Measurements from ENCODE around the gene MAPK8IP3.
A peak's percentile ranks its signal among the peaks of the same experiment; 100 is the strongest.

The MAPK8IP3 gene

GRCh38 chr16:1776672-1776955, 70.6 kb downstream of the MAPK8IP3 start:
- no peak for DNase-seq

- DNase-seq: no peak
Measured at GRCh38 chr16:1776991-1777374, 71.0 kb downstream of the MAPK8IP3 start.

- peak; percentile 6 for DNase-seq
Measured at GRCh38 chr16:1777375-1778199, 71.6 kb downstream of the MAPK8IP3 start.

GRCh38 chr16:1778200-1779179, 72.5 kb downstream of the MAPK8IP3 start:
- no peak for DNase-seq

- no peak for DNase-seq
Measured at GRCh38 chr16:1779234-1779701, 73.3 kb downstream of the MAPK8IP3 start.

- DNase-seq: no peak
Measured at GRCh38 chr16:1779741-1780676, 74.0 kb downstream of the MAPK8IP3 start.

- no peak for DNase-seq
Measured at GRCh38 chr16:1780677-1781072, 74.7 kb downstream of the MAPK8IP3 start.

- no peak for DNase-seq
Measured at GRCh38 chr16:1781254-1781653, 75.3 kb downstream of the MAPK8IP3 start.

- peak; percentile 31 for DNase-seq
Measured at GRCh38 chr16:1781758-1782407, 75.9 kb downstream of the MAPK8IP3 start.

- DNase-seq: peak; percentile 100
Measured at GRCh38 chr16:1782408-1783264, 76.6 kb downstream of the MAPK8IP3 start, which contains the start of the genes NUBP2 and SPSB3. TSS of gene NUBP2 (plus strand) at chr16:1782960. CDS start at chr16:1783021, 61 bp downstream. TSS of gene SPSB3 (minus strand) at chr16:1782571. CDS start at chr16:1781483, 1,088 bp downstream.

GRCh38 chr16:1784977-1785845, 79.2 kb downstream of the MAPK8IP3 start:
- DNase-seq: no peak

GRCh38 chr16:1785846-1786170, 79.8 kb downstream of the MAPK8IP3 start:
- no peak for DNase-seq

GRCh38 chr16:1786242-1787055, 80.5 kb downstream of the MAPK8IP3 start:
- DNase-seq: no peak

- no peak for DNase-seq
Measured at GRCh38 chr16:1787056-1787321, 81.0 kb downstream of the MAPK8IP3 start.

- DNase-seq: no peak
Measured at GRCh38 chr16:1787322-1788094, 81.5 kb downstream of the MAPK8IP3 start.

GRCh38 chr16:1788095-1788707, 82.2 kb downstream of the MAPK8IP3 start:
- no peak for DNase-seq

GRCh38 chr16:1788708-1789100, 82.7 kb downstream of the MAPK8IP3 start:
- no peak for DNase-seq

GRCh38 chr16:1789643-1790045, 83.6 kb downstream of the MAPK8IP3 start:
- no peak for DNase-seq
